AG09309 (cell line): Measurements from ENCODE around the gene GBP5.

Experiments
- DNase-seq: peaks from one replicate; pipeline ENCODE4 v3.0.0-alpha.2; 2010; ENCODE audit warnings: low read depth
- H3K4me3 ChIP-seq: 2 replicates; pipeline ENCODE4 v1.5.1; 2011; ENCODE audit warnings: mild to moderate bottlenecking, low read depth, low read length, moderate library complexity; ENCODE audit not compliant: control insufficient read depth
- TF ChIP-seq, protein P1 (sequence below): IDR thresholded peaks from 2 replicates; pipeline ENCODE4 v1.5.1; 2011; ENCODE audit warnings: mild to moderate bottlenecking, low read depth, low read length, inconsistent platforms; ENCODE audit not compliant: insufficient read depth, control insufficient read depth; ENCODE audit errors: missing control alignments

The GBP5 gene

DNA sequence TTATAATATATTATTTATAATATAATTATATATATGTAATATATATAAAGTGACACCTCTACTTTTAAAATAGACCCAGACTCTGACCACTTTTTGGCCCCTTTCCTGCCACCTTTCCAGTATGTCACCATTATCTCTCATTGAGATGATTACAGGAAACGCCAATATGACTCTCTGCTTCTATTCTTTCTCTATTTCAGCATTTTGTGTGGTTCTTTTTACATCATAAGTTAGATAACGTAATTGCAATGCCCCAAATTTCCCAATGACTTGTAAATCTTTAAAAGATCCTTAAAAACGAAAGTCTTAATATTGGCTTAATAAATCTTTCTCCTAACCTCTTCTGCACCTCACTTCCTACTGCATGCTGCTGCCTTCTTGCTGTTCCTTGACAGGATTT, 8.1 kb upstream of the GBP5 start:
- H3K4me3 ChIP-seq, result no peak overlapping the region
- no peak for DNase-seq
- TF ChIP-seq, protein P1, sequence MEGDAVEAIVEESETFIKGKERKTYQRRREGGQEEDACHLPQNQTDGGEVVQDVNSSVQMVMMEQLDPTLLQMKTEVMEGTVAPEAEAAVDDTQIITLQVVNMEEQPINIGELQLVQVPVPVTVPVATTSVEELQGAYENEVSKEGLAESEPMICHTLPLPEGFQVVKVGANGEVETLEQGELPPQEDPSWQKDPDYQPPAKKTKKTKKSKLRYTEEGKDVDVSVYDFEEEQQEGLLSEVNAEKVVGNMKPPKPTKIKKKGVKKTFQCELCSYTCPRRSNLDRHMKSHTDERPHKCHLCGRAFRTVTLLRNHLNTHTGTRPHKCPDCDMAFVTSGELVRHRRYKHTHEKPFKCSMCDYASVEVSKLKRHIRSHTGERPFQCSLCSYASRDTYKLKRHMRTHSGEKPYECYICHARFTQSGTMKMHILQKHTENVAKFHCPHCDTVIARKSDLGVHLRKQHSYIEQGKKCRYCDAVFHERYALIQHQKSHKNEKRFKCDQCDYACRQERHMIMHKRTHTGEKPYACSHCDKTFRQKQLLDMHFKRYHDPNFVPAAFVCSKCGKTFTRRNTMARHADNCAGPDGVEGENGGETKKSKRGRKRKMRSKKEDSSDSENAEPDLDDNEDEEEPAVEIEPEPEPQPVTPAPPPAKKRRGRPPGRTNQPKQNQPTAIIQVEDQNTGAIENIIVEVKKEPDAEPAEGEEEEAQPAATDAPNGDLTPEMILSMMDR, result no peak

DNA sequence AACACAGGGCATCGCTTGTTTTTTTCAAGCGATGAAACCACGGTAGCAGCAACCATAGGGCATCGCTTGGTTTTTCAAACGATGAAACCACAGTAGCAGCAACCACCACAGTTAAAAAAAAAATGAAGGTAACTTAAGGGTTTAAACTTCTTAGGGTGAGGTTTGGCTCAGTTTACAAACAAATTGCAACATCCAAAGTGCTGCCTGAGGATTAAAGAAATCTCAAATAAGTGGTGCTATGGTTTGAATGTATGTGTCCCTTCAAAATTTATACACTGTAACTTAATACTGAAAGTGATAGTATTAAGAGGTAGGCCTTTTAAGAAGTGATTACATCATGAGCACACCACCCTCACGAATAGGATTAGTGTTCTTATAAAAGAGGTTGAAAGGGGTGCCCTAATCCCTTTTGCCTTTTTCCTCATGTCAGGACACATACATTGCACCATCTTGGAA, 6.4 kb upstream of the GBP5 start:
- no peak for DNase-seq
- TF ChIP-seq, protein P1, result no peak
- no peak overlapping the region for H3K4me3 ChIP-seq

DNA sequence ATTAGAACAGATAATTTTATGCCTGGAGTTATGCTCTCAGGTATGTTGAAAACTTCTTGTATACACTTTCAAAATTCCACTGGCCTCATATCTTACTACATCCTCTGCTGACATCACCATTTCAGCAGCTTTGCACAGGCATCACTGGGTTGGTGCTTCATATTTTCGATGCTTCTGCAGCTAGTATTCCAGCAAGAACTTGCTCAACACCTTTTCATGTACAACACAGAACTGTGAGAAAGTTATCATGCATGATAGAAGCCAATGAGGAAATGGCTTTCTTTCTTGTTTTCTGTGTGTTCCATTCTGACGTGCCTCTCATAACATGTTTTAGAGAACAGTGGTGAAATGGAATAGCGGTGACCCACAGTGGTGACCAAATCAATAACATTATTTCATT, 5.1 kb upstream of the GBP5 start:
- DNase-seq, result no peak
- TF ChIP-seq, protein P1, result no peak
- H3K4me3 ChIP-seq, result no peak overlapping the region

DNA sequence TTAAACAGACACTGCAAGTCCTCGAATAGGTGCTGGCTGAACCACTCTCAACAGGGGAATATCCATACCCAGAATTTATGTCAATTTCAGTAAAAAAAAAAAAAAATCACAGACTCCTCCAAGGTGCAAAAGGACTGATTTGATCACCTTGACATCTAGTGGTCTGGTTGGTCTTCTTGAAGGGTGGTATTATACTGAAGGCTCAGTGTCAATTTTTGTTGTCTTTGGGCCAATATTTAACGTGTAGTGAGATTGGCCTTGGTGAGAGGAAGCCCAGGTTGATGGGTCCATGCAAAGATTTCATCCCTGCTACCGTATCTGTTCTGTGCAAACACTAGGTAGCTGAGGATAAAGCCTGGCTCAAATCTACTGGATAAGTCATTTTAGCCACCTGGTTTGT, 4.0 kb upstream of the GBP5 start:
- no peak for DNase-seq
- no peak overlapping the region for H3K4me3 ChIP-seq
- TF ChIP-seq, protein P1, result peak; percentile 34

DNA sequence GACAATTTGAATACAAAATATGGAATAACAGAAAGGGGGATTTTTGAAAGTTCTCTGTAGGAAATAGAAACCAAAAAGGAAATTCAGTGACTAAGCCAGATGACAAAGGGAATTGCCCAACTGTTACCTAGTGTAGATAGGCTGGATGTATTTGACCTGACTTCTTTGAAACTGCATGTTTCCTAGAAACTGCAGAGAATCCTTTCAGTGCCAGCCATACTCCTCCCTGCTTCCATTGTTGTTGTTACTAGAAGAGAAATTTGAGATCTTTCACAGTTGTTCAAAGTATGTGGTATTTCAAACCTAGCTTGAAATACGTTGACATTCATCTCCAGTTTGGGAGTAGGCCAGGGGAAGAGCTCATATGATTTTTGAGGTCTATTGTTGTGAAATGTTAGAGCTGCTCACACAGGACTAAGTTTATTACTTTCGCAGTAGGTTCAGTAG, 1.8 kb upstream of the GBP5 start:
- no peak overlapping the region for H3K4me3 ChIP-seq
- peak; percentile 77 for DNase-seq
- TF ChIP-seq, protein P1, result no peak

DNA sequence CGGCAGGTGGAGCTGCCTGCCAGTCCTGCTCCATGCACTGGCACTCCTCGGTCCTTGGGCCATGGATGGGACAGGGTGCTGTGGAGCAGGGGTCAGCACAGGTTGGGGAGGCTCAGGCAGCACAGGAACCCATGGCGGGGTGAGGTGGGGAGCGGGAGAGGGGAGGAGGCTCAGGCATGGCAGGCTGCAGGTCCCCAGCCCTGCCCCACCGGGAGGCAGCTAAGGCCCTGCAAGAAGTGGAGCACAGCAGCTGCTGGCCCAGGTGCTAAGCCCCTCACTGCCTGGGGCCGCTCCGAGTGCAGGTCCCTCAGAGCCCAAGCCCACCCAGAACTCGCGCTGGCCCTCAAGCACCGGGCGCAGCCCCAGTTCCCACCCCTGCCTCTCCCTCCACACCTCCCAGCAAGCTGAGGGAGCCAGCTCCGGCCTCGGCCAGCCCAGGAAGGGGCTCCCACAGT, 691 bp upstream of the GBP5 start:
- DNase-seq, result no peak
- no peak overlapping the region for H3K4me3 ChIP-seq
- TF ChIP-seq, protein P1, result no peak
